ENCODE measurements around the gene MATN1.

The MATN1 gene

GRCh38 chr1:30724175-30724574 lies 790 bp upstream of the MATN1 start:
- no peak overlapping the region for H3K4me3 ChIP-seq (ENCODE audit: low read depth, low read length)
- no peak for TF ChIP-seq CTCF (IDR thresholded peaks at IDR 0.05; ENCODE audit: low read depth, low read length)

GRCh38 chr1:30721812-30722537 lies 1.4 kb downstream of the MATN1 start:
- H3K4me3 ChIP-seq (ENCODE audit: low read depth, low read length): no peak overlapping the region
- TF ChIP-seq CTCF (IDR thresholded peaks at IDR 0.05; ENCODE audit: low read depth, low read length): no peak

GRCh38 chr1:30721341-30721793 lies 2.0 kb downstream of the MATN1 start:
- TF ChIP-seq CTCF (IDR thresholded peaks at IDR 0.05; ENCODE audit: low read depth, low read length): no peak
- H3K4me3 ChIP-seq (ENCODE audit: low read depth, low read length): no peak overlapping the region

- no peak overlapping the region for H3K4me3 ChIP-seq (ENCODE audit: low read depth, low read length)
- no peak for TF ChIP-seq CTCF (IDR thresholded peaks at IDR 0.05; ENCODE audit: low read depth, low read length)
Observed at GRCh38 chr1:30720271-30721223, 2.8 kb downstream of the MATN1 start.

GRCh38 chr1:30719406-30720270 lies 3.7 kb downstream of the MATN1 start:
- H3K4me3 ChIP-seq (ENCODE audit: low read depth, low read length): no peak overlapping the region
- TF ChIP-seq CTCF (IDR thresholded peaks at IDR 0.05; ENCODE audit: low read depth, low read length): no peak

- peak; percentile 78 for TF ChIP-seq CTCF (IDR thresholded peaks at IDR 0.05; ENCODE audit: low read depth, low read length)
- H3K4me3 ChIP-seq (ENCODE audit: low read depth, low read length): peak overlapping the region; percentile 57
Observed at GRCh38 chr1:30718636-30719405, 4.6 kb downstream of the MATN1 start.
